Ishikawa (cell line): ENCODE results near the gene NF2.

Experiments
- CEBPB ChIP-seq: IDR thresholded peaks from 2 replicates; pipeline ENCODE4 v1.6.1; 2012
- CREB1 ChIP-seq: IDR thresholded peaks from 2 replicates; pipeline ENCODE4 v1.6.1; 2012; ENCODE audit warnings: low read depth
- EGR1 ChIP-seq: IDR thresholded peaks from 2 replicates; pipeline ENCODE4 v1.6.1; 2012
- EP300 ChIP-seq: IDR thresholded peaks from 2 replicates; pipeline ENCODE4 v1.6.1; 2012; ENCODE audit warnings: borderline replicate concordance
- FOXM1 ChIP-seq: IDR thresholded peaks from 2 replicates; pipeline ENCODE4 v1.6.1; 2012; ENCODE audit warnings: low read depth, borderline replicate concordance
- NFIC ChIP-seq: IDR thresholded peaks from 2 replicates; pipeline ENCODE4 v1.6.1; 2012
- RAD21 ChIP-seq: IDR thresholded peaks from 2 replicates; pipeline ENCODE4 v1.6.1; 2012; ENCODE audit warnings: low read depth
- TAF1 ChIP-seq: IDR thresholded peaks from 2 replicates; pipeline ENCODE4 v1.6.1; 2012; ENCODE audit warnings: low read depth, mild to moderate bottlenecking
- TCF12 ChIP-seq: IDR thresholded peaks from 2 replicates; pipeline ENCODE4 v1.6.1; 2012; ENCODE audit warnings: low read depth
- TEAD4 ChIP-seq: IDR thresholded peaks from 2 replicates; pipeline ENCODE4 v1.6.1; 2012
- USF1 ChIP-seq: IDR thresholded peaks from 2 replicates; pipeline ENCODE4 v1.6.1; 2012
- YY1 ChIP-seq: IDR thresholded peaks from 2 replicates; pipeline ENCODE4 v1.6.1; 2012; ENCODE audit warnings: low read depth
- ZBTB7A ChIP-seq: IDR thresholded peaks from 2 replicates; pipeline ENCODE4 v1.6.1; 2012; ENCODE audit warnings: low read depth
- TF ChIP-seq, protein P1 (sequence below): IDR thresholded peaks from 2 replicates; pipeline ENCODE4 v1.6.1; 2012; ENCODE audit warnings: low read depth, mild to moderate bottlenecking
- TF ChIP-seq, protein P2 (sequence below): IDR thresholded peaks from 2 replicates; pipeline ENCODE4 v1.6.1; 2012

The NF2 gene

DNA sequence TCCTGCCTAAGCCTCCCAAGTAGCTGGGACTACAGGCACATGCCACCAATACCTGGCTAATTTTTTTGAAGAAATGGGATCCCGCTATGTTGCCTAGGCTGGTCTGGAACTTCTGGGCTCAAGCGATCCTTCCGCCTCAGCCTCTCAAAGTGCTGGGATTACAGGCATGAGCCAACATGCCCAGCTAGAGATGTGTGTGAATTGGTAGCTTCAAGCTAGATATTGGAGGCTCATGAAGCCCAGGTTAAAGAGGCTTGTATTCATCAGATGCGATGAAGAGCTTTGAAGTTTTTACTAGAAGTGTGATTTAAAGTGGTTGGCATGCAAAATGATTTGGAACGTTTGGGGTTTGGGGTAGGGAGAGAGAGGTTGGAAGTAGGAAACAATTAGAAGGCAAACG is 19.6 kb downstream of the NF2 start:
- TF ChIP-seq, protein P1, sequence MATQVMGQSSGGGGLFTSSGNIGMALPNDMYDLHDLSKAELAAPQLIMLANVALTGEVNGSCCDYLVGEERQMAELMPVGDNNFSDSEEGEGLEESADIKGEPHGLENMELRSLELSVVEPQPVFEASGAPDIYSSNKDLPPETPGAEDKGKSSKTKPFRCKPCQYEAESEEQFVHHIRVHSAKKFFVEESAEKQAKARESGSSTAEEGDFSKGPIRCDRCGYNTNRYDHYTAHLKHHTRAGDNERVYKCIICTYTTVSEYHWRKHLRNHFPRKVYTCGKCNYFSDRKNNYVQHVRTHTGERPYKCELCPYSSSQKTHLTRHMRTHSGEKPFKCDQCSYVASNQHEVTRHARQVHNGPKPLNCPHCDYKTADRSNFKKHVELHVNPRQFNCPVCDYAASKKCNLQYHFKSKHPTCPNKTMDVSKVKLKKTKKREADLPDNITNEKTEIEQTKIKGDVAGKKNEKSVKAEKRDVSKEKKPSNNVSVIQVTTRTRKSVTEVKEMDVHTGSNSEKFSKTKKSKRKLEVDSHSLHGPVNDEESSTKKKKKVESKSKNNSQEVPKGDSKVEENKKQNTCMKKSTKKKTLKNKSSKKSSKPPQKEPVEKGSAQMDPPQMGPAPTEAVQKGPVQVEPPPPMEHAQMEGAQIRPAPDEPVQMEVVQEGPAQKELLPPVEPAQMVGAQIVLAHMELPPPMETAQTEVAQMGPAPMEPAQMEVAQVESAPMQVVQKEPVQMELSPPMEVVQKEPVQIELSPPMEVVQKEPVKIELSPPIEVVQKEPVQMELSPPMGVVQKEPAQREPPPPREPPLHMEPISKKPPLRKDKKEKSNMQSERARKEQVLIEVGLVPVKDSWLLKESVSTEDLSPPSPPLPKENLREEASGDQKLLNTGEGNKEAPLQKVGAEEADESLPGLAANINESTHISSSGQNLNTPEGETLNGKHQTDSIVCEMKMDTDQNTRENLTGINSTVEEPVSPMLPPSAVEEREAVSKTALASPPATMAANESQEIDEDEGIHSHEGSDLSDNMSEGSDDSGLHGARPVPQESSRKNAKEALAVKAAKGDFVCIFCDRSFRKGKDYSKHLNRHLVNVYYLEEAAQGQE = no peak
- TF ChIP-seq ZBTB7A (no peak), EP300 (no peak), RAD21 (no peak)

DNA sequence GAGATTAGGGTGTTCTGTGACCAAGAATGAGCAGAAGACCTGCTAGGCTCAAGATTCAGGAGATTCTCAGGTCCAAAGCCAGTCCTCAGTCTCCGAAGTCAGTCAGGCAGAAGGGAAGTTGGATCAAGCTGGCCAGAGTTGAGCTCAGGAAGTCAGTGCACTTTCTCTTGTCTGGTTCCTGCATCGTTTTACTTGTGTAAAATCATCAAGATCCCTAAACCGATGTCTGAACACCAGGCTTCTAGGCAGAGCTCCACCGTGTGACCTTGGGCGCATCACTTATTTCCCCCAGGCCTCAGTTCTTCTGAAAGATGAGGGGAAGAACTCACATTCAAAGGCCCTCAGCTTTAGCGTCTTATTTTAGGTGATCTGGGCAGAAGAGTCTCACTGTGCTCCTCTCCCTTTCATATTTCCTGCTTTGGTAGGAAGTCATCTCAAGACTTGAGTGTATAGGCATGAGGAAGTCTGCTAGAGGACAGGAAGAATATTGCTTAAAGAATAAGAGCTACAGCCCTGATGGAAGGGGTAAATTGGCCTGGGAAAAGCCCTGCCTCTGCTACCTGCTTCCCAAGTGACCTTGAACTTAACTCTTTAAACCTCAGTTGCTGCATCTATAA is 20.2 kb downstream of the NF2 start:
- no peak for TF ChIP-seq TAF1
- TF ChIP-seq, protein P2, sequence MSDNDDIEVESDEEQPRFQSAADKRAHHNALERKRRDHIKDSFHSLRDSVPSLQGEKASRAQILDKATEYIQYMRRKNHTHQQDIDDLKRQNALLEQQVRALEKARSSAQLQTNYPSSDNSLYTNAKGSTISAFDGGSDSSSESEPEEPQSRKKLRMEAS = no peak
- no peak for TF ChIP-seq CEBPB
- no peak for TF ChIP-seq TEAD4
- no peak for TF ChIP-seq EP300
- no peak for TF ChIP-seq EGR1
- TF ChIP-seq USF1 = no peak
- no peak for TF ChIP-seq ZBTB7A
- TF ChIP-seq YY1 = no peak
- no peak for TF ChIP-seq TCF12
- no peak for TF ChIP-seq RAD21
- TF ChIP-seq FOXM1 = no peak
- TF ChIP-seq, protein P1 = no peak
- no peak for TF ChIP-seq CREB1

- TF ChIP-seq RAD21 (peak; percentile 56), FOXM1 (no peak), EGR1 (no peak)
Observed at GRCh38 chr22:29625090-29625825, 21.8 kb downstream of the NF2 start.

DNA sequence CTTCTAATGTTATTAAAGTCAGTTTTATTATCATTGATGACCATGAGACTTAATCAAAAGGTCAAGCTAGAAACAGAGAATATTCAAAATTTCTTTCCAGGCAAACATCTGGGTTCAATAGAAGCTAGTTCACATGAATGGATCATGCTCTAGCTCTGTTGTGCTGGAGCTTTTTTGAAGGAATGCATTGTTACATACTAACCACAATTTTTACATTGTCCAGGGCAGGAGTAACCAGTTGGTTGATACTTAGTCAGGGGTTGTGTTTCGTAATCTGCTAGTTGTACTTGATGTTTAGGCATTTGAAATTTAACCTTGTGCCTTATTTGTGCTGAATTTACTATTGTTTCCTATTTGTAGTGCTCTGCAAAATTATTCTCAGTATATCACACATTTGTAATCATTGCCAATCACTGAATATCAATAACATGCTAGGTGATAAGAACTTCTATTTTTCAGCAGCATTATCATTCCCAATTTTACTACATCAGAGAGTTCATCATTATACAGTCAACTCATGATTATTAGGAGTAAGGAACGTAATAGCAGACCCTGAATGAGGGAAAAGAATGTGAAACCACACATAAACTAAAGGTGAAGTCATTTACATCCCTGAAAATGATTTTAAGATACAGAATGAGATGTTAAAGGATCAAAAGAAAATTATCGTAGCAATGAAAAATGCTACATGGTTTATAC is 23.2 kb downstream of the NF2 start:
- TF ChIP-seq EP300 (peak; percentile 23; the same call in 1 of the 2 replicates), CEBPB (peak; percentile 80; the same call in 1 of the 2 replicates), TEAD4 (peak; percentile 55), FOXM1 (no peak)

DNA sequence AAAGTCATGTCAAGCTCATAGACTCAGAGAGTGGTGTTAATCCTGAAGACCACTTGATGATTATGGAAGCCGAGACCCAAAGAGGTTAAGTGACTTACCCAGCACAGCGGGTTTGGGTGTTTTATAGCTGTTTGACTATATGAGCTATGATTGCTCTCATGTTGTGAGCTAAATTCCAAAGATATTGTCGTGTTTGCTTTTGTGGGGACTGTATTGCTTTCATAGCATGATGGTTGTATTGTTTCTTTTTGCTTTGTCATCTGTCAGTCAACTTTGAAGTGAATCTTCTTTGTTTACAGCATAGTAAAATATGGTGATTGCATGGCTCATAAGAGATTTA is 23.7 kb downstream of the NF2 start:
- TF ChIP-seq ZBTB7A = no peak

- TF ChIP-seq YY1 (no peak), USF1 (no peak), ZBTB7A (no peak), NFIC (no peak), CREB1 (no peak), TAF1 (no peak), FOXM1 (no peak)
- TF ChIP-seq, protein P2 = no peak
Observed at GRCh38 chr22:29628996-29629902, 25.8 kb downstream of the NF2 start.
